Measurements from ENCODE around the gene TACC2. TPM values are rescaled to one million over a fixed set of nuclear protein-coding genes. Genes with fewer than 3 reads are reported as not detected.

TACC2 gene
- total RNA-seq, 1 experiment from 2014 or later = 24.4 TPM

- DNase-seq = no peak
- TF ChIP-seq, protein P1, sequence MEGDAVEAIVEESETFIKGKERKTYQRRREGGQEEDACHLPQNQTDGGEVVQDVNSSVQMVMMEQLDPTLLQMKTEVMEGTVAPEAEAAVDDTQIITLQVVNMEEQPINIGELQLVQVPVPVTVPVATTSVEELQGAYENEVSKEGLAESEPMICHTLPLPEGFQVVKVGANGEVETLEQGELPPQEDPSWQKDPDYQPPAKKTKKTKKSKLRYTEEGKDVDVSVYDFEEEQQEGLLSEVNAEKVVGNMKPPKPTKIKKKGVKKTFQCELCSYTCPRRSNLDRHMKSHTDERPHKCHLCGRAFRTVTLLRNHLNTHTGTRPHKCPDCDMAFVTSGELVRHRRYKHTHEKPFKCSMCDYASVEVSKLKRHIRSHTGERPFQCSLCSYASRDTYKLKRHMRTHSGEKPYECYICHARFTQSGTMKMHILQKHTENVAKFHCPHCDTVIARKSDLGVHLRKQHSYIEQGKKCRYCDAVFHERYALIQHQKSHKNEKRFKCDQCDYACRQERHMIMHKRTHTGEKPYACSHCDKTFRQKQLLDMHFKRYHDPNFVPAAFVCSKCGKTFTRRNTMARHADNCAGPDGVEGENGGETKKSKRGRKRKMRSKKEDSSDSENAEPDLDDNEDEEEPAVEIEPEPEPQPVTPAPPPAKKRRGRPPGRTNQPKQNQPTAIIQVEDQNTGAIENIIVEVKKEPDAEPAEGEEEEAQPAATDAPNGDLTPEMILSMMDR (IDR thresholded peaks at IDR 0.05; ENCODE audit: unreplicated experiment) = no peak
- Mint-ChIP-seq H3K27me3 (ENCODE audit: unreplicated experiment) (no peaks in the 10 kb centered on the region), H3K36me3 (ENCODE audit: insufficient read depth, unreplicated experiment) (no peaks in the 10 kb centered on the region), H3K4me3 (ENCODE audit: low read depth, unreplicated experiment) (no peak overlapping the region), H3K4me1 (ENCODE audit: low read depth, unreplicated experiment) (no peaks in the 10 kb centered on the region), H3K27ac (ENCODE audit: unreplicated experiment) (no peak overlapping the region), H3K9me3 (ENCODE audit: low read depth, unreplicated experiment) (no peaks in the 10 kb centered on the region)
- CTCF ChIA-PET = no interaction called here
- intact Hi-C loops (cut with micrococcal nuclease; ENCODE audit: unreplicated experiment) = no loop called here
- BruUV-seq (replicated peaks) = no TSS peak
Observed at GRCh38 chr10:122206471-122207065, 217.6 kb downstream of the TACC2 start.

DNA sequence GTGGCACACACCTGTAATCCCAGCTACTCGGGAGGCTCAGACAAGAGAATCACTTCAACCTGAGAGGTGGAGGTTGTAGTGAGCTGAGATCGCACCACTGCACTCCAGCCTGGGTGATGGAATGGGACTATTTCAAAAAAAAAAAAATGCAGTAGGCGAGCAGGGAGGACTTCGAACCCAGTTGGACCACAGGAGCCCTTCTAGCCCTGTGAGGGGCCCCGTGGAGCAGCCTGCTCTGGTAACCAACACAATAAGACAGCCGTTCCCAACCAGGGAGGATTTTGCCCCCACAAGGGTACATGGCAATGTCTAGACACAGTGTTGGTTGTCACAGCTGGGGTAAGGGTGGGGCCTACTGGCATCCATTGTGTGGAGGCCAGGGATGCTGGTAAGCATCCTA, 218.2 kb downstream of the TACC2 start:
- Mint-ChIP-seq H3K4me1 (ENCODE audit: low read depth, unreplicated experiment) (no peaks in the 10 kb centered on the region), H3K9me3 (ENCODE audit: low read depth, unreplicated experiment) (no peaks in the 10 kb centered on the region), H3K27me3 (ENCODE audit: unreplicated experiment) (no peaks in the 10 kb centered on the region), H3K36me3 (ENCODE audit: insufficient read depth, unreplicated experiment) (no peaks in the 10 kb centered on the region), H3K4me3 (ENCODE audit: low read depth, unreplicated experiment) (no peak overlapping the region), H3K27ac (ENCODE audit: unreplicated experiment) (no peak overlapping the region)
- intact Hi-C loops (cut with micrococcal nuclease; ENCODE audit: unreplicated experiment) = no loop called here
- BruUV-seq (replicated peaks) = no TSS peak
- CTCF ChIA-PET = no interaction called here
- TF ChIP-seq, protein P1 (IDR thresholded peaks at IDR 0.05; ENCODE audit: unreplicated experiment) = no peak
- DNase-seq = no peak

DNA sequence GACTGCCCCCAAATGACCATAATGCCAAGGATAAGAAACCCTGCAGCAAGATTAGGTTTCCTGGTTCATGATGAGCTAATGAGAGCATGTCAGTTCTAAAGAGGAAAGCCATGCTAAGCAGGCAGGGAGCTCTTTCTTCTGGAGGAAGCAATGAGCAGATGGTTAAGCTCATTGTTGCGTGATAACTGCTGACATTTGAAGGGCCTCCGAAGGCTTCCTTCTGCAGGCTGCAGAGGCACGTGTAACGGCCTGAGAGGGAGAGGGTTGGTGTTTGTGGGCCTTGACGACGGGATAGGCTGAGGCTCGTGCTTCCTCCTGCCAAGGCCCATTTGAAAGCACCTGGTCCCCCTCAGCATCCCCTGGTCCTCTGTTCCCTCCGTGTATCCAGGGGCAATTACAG, 218.6 kb downstream of the TACC2 start:
- intact Hi-C loops (cut with micrococcal nuclease; ENCODE audit: unreplicated experiment) = no loop called here
- CTCF ChIA-PET = interaction anchor here (0.7 kb wide), 1 partner anchor 9 kb away, joined by 3 read pairs; no protein-coding TSS in a partner anchor
- BruUV-seq (replicated peaks) = no TSS peak
- H3K4me3 Mint-ChIP-seq (ENCODE audit: low read depth, unreplicated experiment) = no peak overlapping the region
- no peak overlapping the region for H3K27ac Mint-ChIP-seq (ENCODE audit: unreplicated experiment)
- H3K27me3 Mint-ChIP-seq (ENCODE audit: unreplicated experiment) = no peaks in the 10 kb centered on the region
- TF ChIP-seq, protein P1 (IDR thresholded peaks at IDR 0.05; ENCODE audit: unreplicated experiment) = no peak
- H3K4me1 Mint-ChIP-seq (ENCODE audit: low read depth, unreplicated experiment) = no peaks in the 10 kb centered on the region
- no peaks in the 10 kb centered on the region for H3K9me3 Mint-ChIP-seq (ENCODE audit: low read depth, unreplicated experiment)
- no peak for DNase-seq
- H3K36me3 Mint-ChIP-seq (ENCODE audit: insufficient read depth, unreplicated experiment) = no peaks in the 10 kb centered on the region

DNA sequence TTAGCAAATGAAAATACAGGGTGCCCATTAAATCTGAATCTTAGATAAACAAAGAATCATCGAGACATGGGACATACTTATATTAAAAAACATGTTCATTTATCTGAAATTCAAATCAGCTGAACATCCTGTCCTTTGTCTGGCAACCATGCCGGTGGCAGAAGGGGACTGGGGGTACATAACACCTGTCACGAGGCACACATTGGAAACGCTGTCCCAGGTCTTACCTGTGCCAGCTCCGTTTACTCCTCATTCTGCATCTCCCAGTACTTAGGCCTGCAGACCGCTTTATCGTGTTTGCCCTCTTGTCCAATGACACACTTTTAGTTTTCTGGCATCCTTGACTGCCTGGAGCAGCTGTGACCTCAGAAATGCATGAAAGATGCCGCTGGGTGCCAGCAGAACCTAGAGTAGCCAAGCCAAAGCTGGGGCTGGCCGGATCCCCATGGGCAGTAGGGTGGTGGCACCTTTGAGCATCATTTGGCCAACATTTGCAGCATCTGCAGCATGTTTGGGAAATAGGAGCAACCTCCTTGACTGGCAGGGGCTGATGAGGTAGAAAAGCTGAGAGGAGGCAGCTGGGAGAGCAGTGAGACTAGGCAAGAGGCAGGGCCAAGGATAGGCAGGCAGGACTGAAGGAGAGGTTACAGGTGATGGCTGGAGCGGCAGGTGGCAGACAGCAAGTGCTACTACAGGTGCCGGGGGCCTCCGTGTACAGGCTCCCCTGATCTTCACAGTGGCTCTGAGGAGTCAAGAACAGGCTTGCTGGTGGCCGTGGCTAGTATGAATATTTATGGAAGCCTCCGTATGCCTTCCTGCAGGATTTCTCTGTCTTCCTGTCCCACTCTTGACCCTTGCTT, 219.8 kb downstream of the TACC2 start:
- no peak for DNase-seq
- no peak overlapping the region for H3K4me3 Mint-ChIP-seq (ENCODE audit: low read depth, unreplicated experiment)
- no TSS peak for BruUV-seq (replicated peaks)
- CTCF ChIA-PET = no interaction called here
- no peaks in the 10 kb centered on the region for H3K27me3 Mint-ChIP-seq (ENCODE audit: unreplicated experiment)
- intact Hi-C loops (cut with micrococcal nuclease; ENCODE audit: unreplicated experiment) = no loop called here
- no peaks in the 10 kb centered on the region for H3K4me1 Mint-ChIP-seq (ENCODE audit: low read depth, unreplicated experiment)
- H3K9me3 Mint-ChIP-seq (ENCODE audit: low read depth, unreplicated experiment) = no peaks in the 10 kb centered on the region
- H3K36me3 Mint-ChIP-seq (ENCODE audit: insufficient read depth, unreplicated experiment) = no peaks in the 10 kb centered on the region
- TF ChIP-seq, protein P1 (IDR thresholded peaks at IDR 0.05; ENCODE audit: unreplicated experiment) = no peak
- H3K27ac Mint-ChIP-seq (ENCODE audit: unreplicated experiment) = no peak overlapping the region
